ENCODE data around the gene TTC7B. TPM values are rescaled to one million over a fixed set of nuclear protein-coding genes. Genes with fewer than 3 reads are reported as not detected.

The TTC7B gene
- total RNA-seq, 4 donors from 2014 or later = 19.1 to 87.6 (median 22.1) TPM

DNA sequence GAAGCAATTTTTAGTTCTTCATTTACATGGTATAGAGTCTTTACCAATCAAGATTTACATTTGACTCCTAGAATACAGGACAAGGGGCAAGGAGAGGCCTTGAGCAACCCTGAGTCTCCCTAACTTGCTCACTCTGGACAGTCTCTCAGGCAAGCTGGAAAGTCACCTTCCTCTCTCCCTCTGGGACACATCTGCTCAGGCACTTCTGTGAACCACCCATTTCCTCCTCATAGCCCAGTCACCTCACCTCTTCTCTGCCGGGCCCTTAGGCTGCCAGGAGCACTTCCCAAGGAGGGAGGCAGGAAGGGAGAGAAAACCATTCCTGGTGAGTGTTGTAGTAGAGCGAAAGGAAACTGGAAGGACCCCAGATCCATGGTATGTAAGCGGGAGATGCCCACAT lies 202.8 kb downstream of the TTC7B start:
- H3K27me3 ChIP-seq = no peaks in the 10 kb centered on the region
- no peak overlapping the region for H3K4me3 ChIP-seq (replicated peaks in 1 of 3)
- H3K9me3 ChIP-seq = no peaks in the 10 kb centered on the region
- DNase-seq = no peak
- H3K27ac ChIP-seq = no peak overlapping the region
- H3K4me1 ChIP-seq = no peaks in the 10 kb centered on the region
- H3K36me3 ChIP-seq = no peaks in the 10 kb centered on the region
- TF ChIP-seq POLR2A (IDR thresholded peaks at IDR 0.05) (no peak), CTCF (IDR thresholded peaks at IDR 0.05) (no peak)
- intact Hi-C loops (cut with DNase I) = no loop called here
- 89 to 94% methylated on average over 3 of the region's 3 CpGs for WGBS, 2 donors

DNA sequence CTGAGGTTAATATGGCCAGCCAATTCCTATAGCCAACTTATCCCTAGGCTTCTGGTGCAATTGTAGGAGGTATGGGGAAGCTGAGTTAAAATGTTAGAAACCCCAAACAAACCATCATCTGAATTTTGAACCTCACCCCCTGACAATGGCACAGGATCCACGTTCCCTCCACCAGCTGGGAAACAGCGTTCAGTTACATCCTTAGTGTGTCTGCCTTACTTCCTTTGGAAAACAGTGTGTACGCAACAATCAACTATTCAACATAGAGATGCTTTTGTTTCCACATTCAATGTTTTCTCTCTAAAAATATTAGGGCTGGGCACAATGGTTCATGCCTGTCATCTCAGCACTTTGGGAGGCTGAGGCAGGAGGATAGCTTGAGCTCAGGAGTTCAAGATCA lies 203.4 kb downstream of the TTC7B start:
- WGBS, 2 donors = 90 to 94% methylated on average over 3 of the region's 3 CpGs
- no peaks in the 10 kb centered on the region for H3K27me3 ChIP-seq
- H3K36me3 ChIP-seq = no peaks in the 10 kb centered on the region
- no peak overlapping the region for H3K27ac ChIP-seq
- intact Hi-C loops (cut with DNase I) = no loop called here
- H3K4me3 ChIP-seq (replicated peaks in 1 of 3) = no peak overlapping the region
- DNase-seq = no peak
- H3K4me1 ChIP-seq = no peaks in the 10 kb centered on the region
- TF ChIP-seq POLR2A (IDR thresholded peaks at IDR 0.05) (no peak), CTCF (IDR thresholded peaks at IDR 0.05) (no peak)
- H3K9me3 ChIP-seq = no peaks in the 10 kb centered on the region

GRCh38 chr14:90611936-90612335 lies 204.3 kb downstream of the TTC7B start:
- no peak overlapping the region for H3K27ac ChIP-seq

GRCh38 chr14:90611501-90611900 lies 204.7 kb downstream of the TTC7B start:
- Histone ChIP-seq H3K4me1 (no peaks in the 10 kb centered on the region), H3K9me3 (no peaks in the 10 kb centered on the region), H3K27me3 (no peaks in the 10 kb centered on the region), H3K4me3 (replicated peaks in 1 of 3) (no peak overlapping the region), H3K27ac (no peak overlapping the region), H3K36me3 (no peaks in the 10 kb centered on the region)
- TF ChIP-seq POLR2A (IDR thresholded peaks at IDR 0.05) (no peak), CTCF (IDR thresholded peaks at IDR 0.05) (no peak)
- DNase-seq = no peak
- intact Hi-C loops (cut with DNase I) = no loop called here
- WGBS, 2 donors = 77 to 81% methylated on average over 7 of the region's 7 CpGs

More at GRCh38 chr14:90611936-90612335, 204.3 kb downstream of the TTC7B start:
- TF ChIP-seq POLR2A (IDR thresholded peaks at IDR 0.05) (no peak), CTCF (IDR thresholded peaks at IDR 0.05) (no peak)
- no peak overlapping the region for H3K4me3 ChIP-seq (replicated peaks in 1 of 3)
- no peaks in the 10 kb centered on the region for H3K9me3 ChIP-seq
- no peaks in the 10 kb centered on the region for H3K27me3 ChIP-seq
- intact Hi-C loops (cut with DNase I) = no loop called here
- DNase-seq = no peak
- WGBS, 2 donors = 75 to 82% methylated on average over 3 of the region's 3 CpGs
- no peaks in the 10 kb centered on the region for H3K4me1 ChIP-seq
- H3K36me3 ChIP-seq = no peaks in the 10 kb centered on the region

DNA sequence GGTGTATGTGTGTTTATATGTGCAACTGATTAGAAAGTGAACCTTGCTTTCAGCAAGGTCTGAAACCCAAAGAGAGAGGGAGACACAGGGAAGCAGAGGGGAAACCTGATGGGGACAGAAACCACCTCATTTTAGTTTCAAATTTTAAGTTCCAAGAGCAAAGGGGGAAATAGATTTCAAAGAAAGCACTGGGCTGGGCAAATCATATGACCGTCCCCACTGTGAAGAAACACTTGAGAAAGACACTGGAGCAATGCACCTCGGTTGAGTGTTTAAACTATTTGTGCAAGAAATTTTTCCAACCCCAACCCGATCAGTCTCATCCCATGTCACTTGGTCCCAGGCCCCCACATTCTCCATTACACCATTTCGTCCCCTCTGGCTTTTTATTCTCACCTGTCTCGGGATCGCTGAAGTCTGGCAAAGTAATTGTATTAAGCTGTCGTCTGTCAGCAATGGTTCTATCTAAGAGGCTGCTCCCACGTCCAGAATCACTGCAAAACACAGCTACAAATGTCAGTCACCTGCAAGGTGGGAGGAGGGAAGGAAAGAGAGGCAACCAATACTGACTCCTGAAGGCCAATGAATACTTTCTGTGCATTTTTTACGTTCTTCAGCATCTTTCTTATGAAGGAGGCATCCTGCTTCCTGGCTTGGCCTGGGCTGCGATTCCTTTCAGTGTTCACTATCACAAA lies 205.7 kb downstream of the TTC7B start:
- Histone ChIP-seq H3K4me3 (replicated peaks in 1 of 3) (no peak overlapping the region), H3K27me3 (no peaks in the 10 kb centered on the region), H3K36me3 (no peaks in the 10 kb centered on the region), H3K9me3 (no peaks in the 10 kb centered on the region), H3K27ac (no peak overlapping the region), H3K4me1 (no peaks in the 10 kb centered on the region)
- no peak for DNase-seq
- 87 to 88% methylated on average over 10 of the region's 10 CpGs for WGBS, 2 donors
- TF ChIP-seq CTCF (IDR thresholded peaks at IDR 0.05) = no peak
- no peak for TF ChIP-seq POLR2A (IDR thresholded peaks at IDR 0.05)
- intact Hi-C loops (cut with DNase I) = no loop called here
